Measurements from ENCODE around the gene GLRX5. TPM values are rescaled to one million over a fixed set of nuclear protein-coding genes. Genes with fewer than 3 reads are reported as not detected.

GLRX5 gene
- total RNA-seq, 2 experiments from 2014 or later, result 33.8 to 34.7 TPM

DNA sequence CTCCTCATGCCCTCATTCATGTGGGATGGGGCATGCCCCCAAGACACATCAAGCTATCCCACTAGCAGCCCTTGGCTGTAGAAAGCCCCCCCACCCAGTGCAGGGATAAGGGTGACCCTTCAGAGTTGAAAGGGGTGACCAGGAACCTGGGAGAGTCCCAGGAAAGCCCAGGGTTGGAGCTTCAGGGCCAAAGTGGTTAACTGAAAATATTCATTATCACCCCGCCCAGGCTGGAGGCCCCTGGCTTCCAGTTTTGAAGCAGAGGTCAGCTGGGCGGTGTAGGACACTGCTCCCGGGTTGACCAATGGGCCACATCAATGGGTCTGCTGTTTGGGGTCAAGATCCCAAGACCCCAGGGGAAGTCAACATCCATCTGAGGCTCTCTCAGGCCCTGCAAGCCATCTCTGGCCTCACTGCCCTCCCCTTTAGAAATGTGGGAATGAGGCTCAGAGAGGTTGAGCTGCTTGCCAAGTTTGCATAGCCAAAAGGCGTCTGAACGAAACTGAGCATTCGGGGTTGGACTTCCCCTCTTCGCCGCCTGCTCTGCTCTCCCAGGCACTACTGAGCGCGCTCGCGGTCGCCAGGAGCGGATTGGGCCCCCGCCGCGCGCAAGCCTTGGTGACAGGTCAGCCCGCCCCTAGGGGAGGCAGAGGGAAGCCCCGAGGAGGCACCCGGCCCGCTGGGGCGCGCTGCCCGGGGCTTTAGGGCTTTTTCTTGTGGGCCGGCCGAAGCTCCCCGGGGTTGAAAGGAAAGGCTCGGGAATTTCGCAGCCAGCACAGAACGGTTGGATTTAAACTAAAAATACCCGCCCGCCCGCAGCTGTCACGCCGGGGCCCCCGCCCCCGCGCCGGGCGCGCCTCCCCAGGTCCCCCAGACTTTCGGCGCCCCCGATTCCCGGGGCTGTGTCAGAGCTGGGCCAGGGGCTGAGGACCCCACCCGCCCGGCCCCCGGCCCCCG lies 19.0 kb upstream of the GLRX5 start:
- H3K27me3 Mint-ChIP-seq, result no peaks in the 10 kb centered on the region
- peaks cover 22% of the 10 kb centered on the region for H3K36me3 Mint-ChIP-seq
- H3K27ac Mint-ChIP-seq, result peak overlapping the region; percentile 87
- DNase-seq, result peak; percentile 84
- peaks cover 58% of the 10 kb centered on the region for H3K4me1 Mint-ChIP-seq
- H3K9me3 Mint-ChIP-seq, result no peaks in the 10 kb centered on the region
- peak; percentile 85 for ATAC-seq (ENCODE audit: low read depth)
- POLR2A ChIA-PET, result interaction anchor here (0.6 to 4.4 kb wide), 9 partner anchors 8 to 53 kb away, joined by 3 to 36 read pairs (median 7); partner anchors contain the start of gene GLRX5
- peak overlapping the region; percentile 92 for H3K4me3 Mint-ChIP-seq

GRCh38 chr14:95516554-95517181 lies 18.2 kb upstream of the GLRX5 start, which contains the start of gene SYNE3:
Gene SYNE3, minus strand, starts transcription at chr14:95516650. Its CDS starts 40,829 bp downstream, at chr14:95475821.
- peak; percentile 80 for DNase-seq
- no peaks in the 10 kb centered on the region for H3K9me3 Mint-ChIP-seq
- POLR2A ChIA-PET, result interaction anchor here (0.5 to 4.4 kb wide), 7 partner anchors 9 to 198 kb away, joined by 3 to 36 read pairs (median 7); partner anchors contain the start of gene GLRX5

DNA sequence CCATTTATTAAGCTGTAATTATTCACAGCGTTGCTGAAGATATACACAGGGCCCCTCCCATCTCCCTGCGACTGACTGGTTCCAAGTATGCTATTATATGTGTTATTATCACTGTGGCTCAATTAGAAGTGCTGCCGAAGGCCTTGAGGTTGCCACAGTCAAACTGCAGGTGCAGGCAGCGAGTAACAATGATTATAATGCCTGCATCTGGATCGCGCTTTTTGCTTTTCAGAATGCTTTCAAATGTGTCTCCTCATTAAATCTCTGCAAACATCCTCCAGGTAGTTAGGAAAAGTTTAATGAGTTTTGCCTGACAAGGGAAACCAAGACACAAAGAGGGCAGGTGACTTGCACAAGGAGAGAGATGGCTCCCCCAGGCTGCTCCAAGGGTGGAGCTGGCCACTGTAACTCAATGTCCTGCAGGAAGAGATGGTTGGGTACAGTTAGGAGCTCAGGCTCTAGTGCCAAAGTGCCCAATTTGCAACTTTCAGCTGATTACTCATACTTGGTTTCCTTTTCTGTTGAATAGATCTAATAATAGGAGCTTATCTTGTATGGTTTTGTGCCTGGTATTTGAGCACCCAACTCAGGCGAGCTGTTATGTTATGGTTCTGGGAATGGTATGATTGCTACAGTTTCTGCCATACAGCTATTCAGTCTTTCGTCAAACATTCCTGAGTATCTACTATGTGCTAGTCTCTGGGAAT lies 16.7 kb upstream of the GLRX5 start:
- H3K9me3 Mint-ChIP-seq, result no peaks in the 10 kb centered on the region
- peak overlapping the region; percentile 97 for H3K27ac Mint-ChIP-seq
- DNase-seq, result no peak
- POLR2A ChIA-PET, result interaction anchor here (0.7 to 3.2 kb wide), 4 partner anchors 11 to 76 kb away, joined by 3 to 25 read pairs (median 8); partner anchors contain the start of gene GLRX5
- no peaks in the 10 kb centered on the region for H3K27me3 Mint-ChIP-seq
- peak overlapping the region; percentile 77 for H3K4me3 Mint-ChIP-seq
- peaks cover 9% of the 10 kb centered on the region for H3K36me3 Mint-ChIP-seq
- no peak for ATAC-seq (ENCODE audit: low read depth)
- H3K4me1 Mint-ChIP-seq, result peaks cover 65% of the 10 kb centered on the region

More at GRCh38 chr14:95516554-95517181, 18.2 kb upstream of the GLRX5 start, which contains the start of gene SYNE3:
- Mint-ChIP-seq H3K27ac (peak within 1 kb of the TSS; percentile 97), H3K27me3 (no peaks in the 10 kb centered on the region), H3K36me3 (peaks cover 17% of the 10 kb centered on the region), H3K4me3 (peak within 1 kb of the TSS; percentile 92), H3K4me1 (peaks cover 57% of the 10 kb centered on the region)
- ATAC-seq (ENCODE audit: low read depth), result peak; percentile 71

GRCh38 chr14:95519699-95520098 lies 15.2 kb upstream of the GLRX5 start:
- H3K27me3 Mint-ChIP-seq, result no peaks in the 10 kb centered on the region
- H3K4me1 Mint-ChIP-seq, result peaks cover 68% of the 10 kb centered on the region
- peak overlapping the region; percentile 97 for H3K27ac Mint-ChIP-seq
- H3K4me3 Mint-ChIP-seq, result peak overlapping the region; percentile 77
- ATAC-seq (ENCODE audit: low read depth) (peak; percentile 11), DNase-seq (peak; percentile 59)
- POLR2A ChIA-PET, result interaction anchor here (2.7 to 3.2 kb wide), 2 partner anchors 12 to 14 kb away, joined by 13 to 25 read pairs; partner anchors contain the start of gene GLRX5
- H3K9me3 Mint-ChIP-seq, result no peaks in the 10 kb centered on the region
- H3K36me3 Mint-ChIP-seq, result peaks cover 6% of the 10 kb centered on the region

DNA sequence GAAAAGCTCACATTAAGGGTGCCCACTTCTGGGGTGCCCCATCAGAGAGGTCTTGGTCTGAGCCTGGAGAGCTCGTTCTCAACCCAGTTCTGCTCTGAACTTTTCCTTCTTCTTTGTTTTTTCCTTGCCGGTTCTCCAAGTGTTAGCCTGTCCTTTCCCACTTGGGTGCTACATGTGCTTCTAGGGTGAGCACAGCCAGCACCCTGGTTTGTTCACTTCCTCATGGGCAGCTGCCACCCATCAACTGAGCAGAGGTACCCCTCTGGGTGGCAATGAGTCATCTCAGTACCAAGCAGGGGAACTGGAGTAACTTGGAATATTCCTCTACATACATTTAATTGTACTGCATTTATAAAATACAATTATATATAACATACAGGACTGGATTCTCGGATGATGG lies 14.5 kb upstream of the GLRX5 start:
- no peak for ATAC-seq (ENCODE audit: low read depth)
- Mint-ChIP-seq H3K27me3 (no peaks in the 10 kb centered on the region), H3K27ac (peak overlapping the region; percentile 97), H3K4me1 (peaks cover 71% of the 10 kb centered on the region), H3K9me3 (no peaks in the 10 kb centered on the region), H3K36me3 (peaks cover 3% of the 10 kb centered on the region), H3K4me3 (peak overlapping the region; percentile 77)
- DNase-seq, result no peak
- POLR2A ChIA-PET, result interaction anchor here (2.7 to 3.2 kb wide), 2 partner anchors 13 to 14 kb away, joined by 13 to 25 read pairs; partner anchors contain the start of gene GLRX5

GRCh38 chr14:95521001-95521400 lies 13.8 kb upstream of the GLRX5 start:
- Mint-ChIP-seq H3K27me3 (no peaks in the 10 kb centered on the region), H3K36me3 (no peaks in the 10 kb centered on the region), H3K4me3 (no peak overlapping the region), H3K4me1 (peaks cover 77% of the 10 kb centered on the region), H3K27ac (no peak overlapping the region), H3K9me3 (no peaks in the 10 kb centered on the region)
- DNase-seq (no peak), ATAC-seq (ENCODE audit: low read depth) (no peak)
- POLR2A ChIA-PET, result interaction anchor here (3.2 kb wide), 1 partner anchor 13 kb away, joined by 25 read pairs; the partner anchor contains the start of gene GLRX5

- DNase-seq, result no peak
- Mint-ChIP-seq H3K27ac (peak overlapping the region; percentile 95), H3K27me3 (no peaks in the 10 kb centered on the region), H3K36me3 (no peaks in the 10 kb centered on the region), H3K4me3 (peak overlapping the region; percentile 81), H3K4me1 (peaks cover 84% of the 10 kb centered on the region), H3K9me3 (no peaks in the 10 kb centered on the region)
- ATAC-seq (ENCODE audit: low read depth), result no peak
- POLR2A ChIA-PET, result interaction anchor here (1.2 to 4.9 kb wide), 3 partner anchors 12 to 51 kb away, joined by 5 to 70 read pairs (median 16); partner anchors contain the start of gene GLRX5
Measured at GRCh38 chr14:95522116-95522515, 12.7 kb upstream of the GLRX5 start.

DNA sequence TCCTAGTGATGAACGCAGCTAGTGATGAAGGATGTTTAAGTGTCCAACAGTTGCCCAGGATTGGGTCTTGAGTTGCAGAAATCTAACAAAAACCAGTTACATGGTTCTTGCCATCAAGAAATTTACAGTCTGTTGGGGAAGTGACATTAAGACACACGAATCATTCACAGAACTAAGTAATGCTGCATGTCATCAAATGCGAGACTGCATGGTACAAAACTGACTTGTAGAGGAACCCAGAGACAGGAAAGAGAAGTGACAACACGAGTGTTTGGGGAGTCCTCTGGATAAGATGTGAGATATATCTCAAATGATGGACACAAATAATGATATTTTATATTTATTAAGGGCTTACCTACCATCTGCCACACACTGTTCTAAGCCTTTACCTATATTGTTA lies 12.3 kb upstream of the GLRX5 start:
- DNase-seq (no peak), ATAC-seq (ENCODE audit: low read depth) (no peak)
- POLR2A ChIA-PET, result interaction anchor here (1.0 to 4.9 kb wide), 8 partner anchors 7 to 78 kb away, joined by 3 to 70 read pairs (median 12); partner anchors contain the start of gene GLRX5
- Mint-ChIP-seq H3K9me3 (no peaks in the 10 kb centered on the region), H3K4me3 (peak overlapping the region; percentile 81), H3K36me3 (no peaks in the 10 kb centered on the region), H3K27ac (peak overlapping the region; percentile 95), H3K4me1 (peaks cover 84% of the 10 kb centered on the region), H3K27me3 (no peaks in the 10 kb centered on the region)

DNA sequence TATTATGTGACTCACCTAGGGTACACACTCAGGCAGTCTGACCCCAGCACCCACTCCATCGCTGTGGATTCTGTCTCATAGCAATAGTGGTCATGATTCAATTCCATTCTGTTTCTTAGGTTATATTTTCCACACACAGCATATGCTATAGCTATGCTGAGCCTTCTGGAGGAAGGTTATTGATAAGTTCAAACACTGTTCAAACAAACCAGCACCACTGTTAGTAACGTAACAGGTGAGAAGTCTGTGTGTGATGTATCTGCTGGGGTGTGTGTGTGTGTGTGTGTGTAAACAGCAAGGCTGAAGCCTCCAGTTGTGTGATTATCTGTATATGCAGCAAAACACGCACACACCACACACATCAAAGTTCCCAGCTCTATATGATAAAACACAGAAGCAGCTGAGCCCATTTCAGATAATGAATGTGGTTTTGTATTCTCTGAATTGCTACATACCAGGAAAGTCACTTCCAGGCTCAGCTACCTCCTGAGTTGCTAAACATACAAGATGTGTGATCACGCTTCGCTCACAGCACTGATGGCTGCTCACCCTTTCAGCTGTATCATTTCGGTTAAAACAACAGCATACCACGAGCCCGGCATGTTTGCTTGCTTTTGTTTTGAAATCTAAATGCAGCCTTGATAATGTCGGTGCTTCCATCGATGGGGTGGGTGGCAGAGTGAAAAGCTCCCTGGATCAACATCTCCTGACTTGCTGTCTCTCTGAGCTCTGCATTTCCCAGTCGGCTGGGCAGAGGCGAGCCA lies 11.6 kb upstream of the GLRX5 start:
- POLR2A ChIA-PET, result interaction anchor here (0.9 to 4.9 kb wide), 13 partner anchors 8 to 96 kb away, joined by 3 to 70 read pairs (median 5); partner anchors contain the start of gene GLRX5
- no peaks in the 10 kb centered on the region for H3K27me3 Mint-ChIP-seq
- DNase-seq, result peak; percentile 57
- peaks cover 78% of the 10 kb centered on the region for H3K4me1 Mint-ChIP-seq
- H3K4me3 Mint-ChIP-seq, result peak overlapping the region; percentile 81
- ATAC-seq (ENCODE audit: low read depth), result peak; percentile 62
- peak overlapping the region; percentile 95 for H3K27ac Mint-ChIP-seq
- H3K9me3 Mint-ChIP-seq, result no peaks in the 10 kb centered on the region
- H3K36me3 Mint-ChIP-seq, result no peaks in the 10 kb centered on the region

GRCh38 chr14:95523815-95524448 lies 10.9 kb upstream of the GLRX5 start:
- peaks cover 71% of the 10 kb centered on the region for H3K4me1 Mint-ChIP-seq
- DNase-seq, result peak; percentile 69
- no peaks in the 10 kb centered on the region for H3K36me3 Mint-ChIP-seq
- POLR2A ChIA-PET, result interaction anchor here (0.9 to 4.9 kb wide), 12 partner anchors 9 to 97 kb away, joined by 3 to 70 read pairs (median 5); partner anchors contain the start of gene GLRX5
- H3K9me3 Mint-ChIP-seq, result no peaks in the 10 kb centered on the region
- peak; percentile 52 for ATAC-seq (ENCODE audit: low read depth)
- H3K27ac Mint-ChIP-seq, result peak overlapping the region; percentile 95
- H3K4me3 Mint-ChIP-seq, result peak overlapping the region; percentile 81
- H3K27me3 Mint-ChIP-seq, result no peaks in the 10 kb centered on the region

DNA sequence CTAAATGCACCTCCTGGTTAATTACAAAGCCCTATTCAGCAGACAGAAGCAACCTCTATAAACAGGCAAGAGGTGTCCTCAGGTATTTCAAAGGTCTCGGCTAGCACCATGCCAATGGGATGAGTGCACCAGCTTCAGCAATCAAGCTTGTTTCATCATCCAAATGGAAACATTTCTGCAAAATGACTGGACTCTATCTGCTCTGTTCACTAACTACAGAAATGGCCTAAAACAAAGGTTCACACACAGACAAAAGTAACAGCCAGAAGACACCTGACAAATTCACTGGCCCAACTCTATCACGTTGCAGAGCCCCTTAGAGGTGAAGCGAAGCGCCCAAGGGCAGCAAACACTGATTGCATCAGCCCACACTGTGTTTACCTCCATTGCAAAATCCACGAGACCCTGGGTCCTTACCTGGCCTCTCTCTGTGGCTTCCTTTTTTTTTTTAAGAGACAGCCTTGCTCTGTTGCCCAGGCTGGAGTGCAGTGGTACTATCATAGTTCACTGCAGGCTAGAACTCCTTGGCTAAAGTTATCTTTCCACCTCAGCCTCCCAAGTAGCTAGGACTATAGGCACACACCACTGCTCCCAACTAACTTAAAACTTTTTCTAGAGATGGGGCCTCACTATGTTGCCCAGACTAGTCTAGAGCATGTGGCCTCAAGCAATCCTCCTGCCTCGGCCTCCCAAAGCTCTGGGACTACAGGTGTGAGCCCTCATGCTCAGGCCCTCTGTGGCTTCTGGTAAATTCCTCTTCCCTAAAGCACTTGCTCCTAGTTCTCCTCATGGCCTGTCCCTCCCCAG lies 9.9 kb upstream of the GLRX5 start:
- ATAC-seq (ENCODE audit: low read depth) (no peak), DNase-seq (no peak)
- Mint-ChIP-seq H3K27ac (peak overlapping the region; percentile 95), H3K4me3 (peak overlapping the region; percentile 81), H3K27me3 (no peaks in the 10 kb centered on the region), H3K4me1 (peaks cover 69% of the 10 kb centered on the region), H3K9me3 (no peaks in the 10 kb centered on the region), H3K36me3 (no peaks in the 10 kb centered on the region)
- POLR2A ChIA-PET, result interaction anchor here (1.0 to 4.9 kb wide), 7 partner anchors 8 to 66 kb away, joined by 3 to 70 read pairs (median 5); partner anchors contain the start of genes GLRX5 and SYNE3
